Mucosa of descending colon (tissue), 3 donors: Measurements from ENCODE around the gene CMTR1. TPM values are rescaled to one million over a fixed set of nuclear protein-coding genes. Genes with fewer than 3 reads are reported as not detected.

Source experiments
- ATAC-seq: fragments of 200-7000 bp; cut with Tn5 transposase; one replicate; pipeline ENCODE4 v1.9.1; 2020; ENCODE audit warnings: mild to moderate bottlenecking, moderate library complexity
- DNase-seq, 3 donors: peaks; one replicate each; pipeline ENCODE4 v3.0.0-alpha.2; 2020
- H3K36me3 ChIP-seq: fragments of 200-600 bp; one replicate; pipeline ENCODE4 v1.8.0; 2021; ENCODE audit warnings: low read depth, mild to moderate bottlenecking
- H3K4me1 ChIP-seq: fragments of 200-600 bp; one replicate; pipeline ENCODE4 v1.8.0; 2021; ENCODE audit warnings: low read depth, mild to moderate bottlenecking
- H3K4me3 ChIP-seq: fragments of 200-600 bp; one replicate; pipeline ENCODE4 v1.8.0; 2021; ENCODE audit warnings: mild to moderate bottlenecking
- H3K9me3 ChIP-seq: fragments of 200-600 bp; one replicate; pipeline ENCODE4 v1.8.0; 2021; ENCODE audit warnings: mild to moderate bottlenecking
- CTCF ChIP-seq: fragments of 200-600 bp; IDR thresholded peaks from one replicate; pipeline ENCODE4 v1.8.0; 2022; ENCODE audit warnings: antibody characterized with exemption, mild to moderate bottlenecking
- intact Hi-C, 2 donors: fragments of 100-400 bp; cut with DNase I in 1 of 2; cut with micrococcal nuclease in 1 of 2; formaldehyde crosslinking; loops; one replicate each; pipeline versions ENCODE4 v1.11.0 to v1.11.1; 2022; cut with DNase I, micrococcal nuclease
- total RNA-seq, 3 donors: library from RNA; stranded (reverse); fragmentation: NEBNext Ultra II Directional in 2 of 3; extraction: Animal tissue kit (Norgen Biotek cat#: 25700) in 2 of 3; gene quantifications; one replicate each; pipeline versions ENCODE4 v1.2.1 to v1.2.4, GENCODE V29; 2021 to 2023
- donor health status: DM: no; HTN: no; CAD: no; lungs with moderate emphysema.
- donor health status: DM: no; HTN: no; CAD: no.
- donor health status: DM: no; HTN: yes; CAD: no.

The CMTR1 gene
- total RNA-seq, 3 donors from 2014 or later: 26.1 to 49.8 (median 27.5) TPM

GRCh38 chr6:37511201-37511600, 78.2 kb downstream of the CMTR1 start:
- Histone ChIP-seq H3K4me3 (no peak overlapping the region), H3K4me1 (peaks cover under 1% of the 10 kb centered on the region), H3K9me3 (no peaks in the 10 kb centered on the region), H3K36me3 (no peaks in the 10 kb centered on the region)
- ATAC-seq: no peak
- TF ChIP-seq CTCF: no peak
- no peak for DNase-seq
- intact Hi-C loops: no loop called here

DNA sequence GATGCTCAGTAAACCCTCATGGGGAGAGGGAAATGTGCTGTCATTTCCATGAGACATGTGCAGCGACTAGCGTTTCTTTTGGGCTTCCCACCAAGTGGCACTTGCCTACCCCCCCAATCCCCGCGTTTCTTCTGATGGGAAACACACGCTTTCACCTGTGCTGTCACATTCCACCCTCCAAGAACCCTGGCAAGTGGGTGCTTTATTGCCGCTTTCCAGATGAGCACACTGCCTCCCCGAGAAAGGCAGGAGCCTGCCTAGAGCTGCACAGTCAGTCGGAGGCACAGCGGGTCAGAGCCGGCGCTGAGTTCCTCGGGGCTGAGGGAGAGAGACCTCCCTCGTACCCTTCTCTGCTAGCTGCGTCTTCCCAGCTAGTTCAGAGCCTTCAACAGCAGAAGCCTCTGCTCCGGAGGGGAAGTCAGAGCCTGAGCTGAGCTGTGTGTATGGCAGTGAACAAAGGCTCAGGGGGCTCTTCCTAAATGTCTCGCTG, 78.9 kb downstream of the CMTR1 start:
- intact Hi-C loops: no loop called here
- H3K4me1 ChIP-seq: peaks cover 2% of the 10 kb centered on the region
- H3K4me3 ChIP-seq: no peak overlapping the region
- H3K36me3 ChIP-seq: no peaks in the 10 kb centered on the region
- TF ChIP-seq CTCF: no peak
- DNase-seq (no peak), ATAC-seq (no peak)
- no peaks in the 10 kb centered on the region for H3K9me3 ChIP-seq

GRCh38 chr6:37512400-37513011, 79.5 kb downstream of the CMTR1 start:
- ATAC-seq: no peak
- H3K9me3 ChIP-seq: no peaks in the 10 kb centered on the region
- H3K36me3 ChIP-seq: no peaks in the 10 kb centered on the region
- intact Hi-C loops: no loop called here
- H3K4me3 ChIP-seq: no peak overlapping the region
- no peak for DNase-seq
- no peak for TF ChIP-seq CTCF
- peaks cover 2% of the 10 kb centered on the region for H3K4me1 ChIP-seq

DNA sequence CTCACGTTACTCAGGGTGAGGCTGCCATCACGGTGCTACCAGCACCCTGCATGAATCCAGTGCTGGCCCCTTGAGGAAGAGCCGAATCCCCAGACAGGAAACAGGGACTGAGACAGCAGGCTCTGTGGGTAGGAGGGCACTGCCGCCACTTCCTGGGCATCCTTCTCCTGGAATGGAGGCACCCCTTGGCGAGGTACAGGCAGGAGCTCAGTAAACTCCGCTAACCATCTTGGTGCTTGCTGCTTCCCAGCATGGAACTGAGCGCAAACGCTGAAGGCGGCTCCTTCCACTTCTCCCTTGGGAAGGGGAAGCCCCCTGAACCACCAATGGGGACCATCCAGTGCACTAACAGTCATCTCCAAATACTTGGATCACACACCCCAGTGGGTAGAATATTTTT, 80.1 kb downstream of the CMTR1 start:
- ATAC-seq (no peak), DNase-seq (no peak)
- H3K36me3 ChIP-seq: no peaks in the 10 kb centered on the region
- intact Hi-C loops: no loop called here
- H3K9me3 ChIP-seq: no peaks in the 10 kb centered on the region
- H3K4me1 ChIP-seq: peaks cover 2% of the 10 kb centered on the region
- H3K4me3 ChIP-seq: no peak overlapping the region
- no peak for TF ChIP-seq CTCF

GRCh38 chr6:37513576-37513975, 80.6 kb downstream of the CMTR1 start:
- no peak for DNase-seq
- no peak overlapping the region for H3K4me3 ChIP-seq
- no peaks in the 10 kb centered on the region for H3K9me3 ChIP-seq
- no peak for TF ChIP-seq CTCF
- ATAC-seq: no peak
- H3K36me3 ChIP-seq: no peaks in the 10 kb centered on the region
- peaks cover 2% of the 10 kb centered on the region for H3K4me1 ChIP-seq
- intact Hi-C loops: no loop called here

DNA sequence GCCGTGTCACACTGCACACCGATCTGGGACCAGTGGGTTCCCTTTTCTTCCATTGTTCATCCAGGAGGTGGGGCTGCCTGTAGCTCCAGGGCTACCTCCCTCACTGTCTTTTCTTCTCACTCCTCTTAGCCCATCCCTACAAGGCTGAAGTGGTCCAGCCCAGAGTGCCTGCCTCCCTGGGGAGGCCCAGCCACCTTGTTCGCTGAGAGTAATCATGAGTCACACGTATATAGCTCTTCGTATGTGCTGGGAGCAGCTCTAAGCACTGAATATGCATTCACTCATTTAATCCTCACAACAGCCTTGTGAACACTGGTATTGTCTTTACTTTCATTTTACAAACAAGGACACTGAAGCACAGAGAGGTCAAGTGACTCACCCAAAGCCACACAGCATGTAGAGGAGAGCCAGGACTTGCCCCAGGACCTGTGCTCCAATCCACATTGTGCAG, 81.3 kb downstream of the CMTR1 start:
- intact Hi-C loops: no loop called here
- ATAC-seq (no peak), DNase-seq (no peak)
- H3K36me3 ChIP-seq: no peaks in the 10 kb centered on the region
- TF ChIP-seq CTCF: no peak
- no peaks in the 10 kb centered on the region for H3K9me3 ChIP-seq
- H3K4me3 ChIP-seq: no peak overlapping the region
- H3K4me1 ChIP-seq: peaks cover 2% of the 10 kb centered on the region
